Mesendoderm (in vitro differentiated cells): ENCODE results near the gene KIF23.
A peak's percentile ranks its signal among the peaks of the same experiment; 100 is the strongest.

Experiments used
- DNase-seq: peaks from one replicate; pipeline ENCODE4 v3.0.0; 2013
- H2AK5ac ChIP-seq: 2 replicates; pipeline ENCODE4 v1.6.1; 2013; ENCODE audit warnings: low read length, inconsistent platforms
- H2BK120ac ChIP-seq: 2 replicates; pipeline ENCODE4 v1.6.1; 2013; ENCODE audit warnings: low read depth, mild to moderate bottlenecking, low read length, moderate library complexity, mixed read lengths
- H2BK15ac ChIP-seq: replicated peaks from 2 replicates; pipeline ENCODE4 v1.6.1; 2013; ENCODE audit warnings: low read depth, mild to moderate bottlenecking, moderate library complexity
- H2BK5ac ChIP-seq: 2 replicates; pipeline ENCODE4 v1.6.1; 2013; ENCODE audit warnings: low read length, inconsistent platforms
- H3K18ac ChIP-seq: 2 replicates; pipeline ENCODE4 v1.6.1; 2013; ENCODE audit warnings: mild to moderate bottlenecking, low read length, mixed read lengths
- H3K23ac ChIP-seq: one replicate; pipeline ENCODE4 v1.6.1; 2013; ENCODE audit warnings: low read length
- H3K27ac ChIP-seq: 2 replicates; pipeline ENCODE4 v1.5.1; 2013; ENCODE audit warnings: low read depth, mild to moderate bottlenecking, inconsistent platforms, low read length, moderate library complexity
- H3K27me3 ChIP-seq: 2 replicates; pipeline ENCODE4 v1.6.1; 2013; ENCODE audit warnings: low read length, control low read depth, mild to moderate bottlenecking, inconsistent platforms; ENCODE audit not compliant: insufficient read depth, poor library complexity
- H3K36me3 ChIP-seq: 2 replicates; pipeline ENCODE4 v1.6.1; 2013; ENCODE audit warnings: low read length, inconsistent platforms; ENCODE audit not compliant: control insufficient read depth, insufficient read depth
- H3K4ac ChIP-seq: one replicate; pipeline ENCODE4 v1.6.1; 2013; ENCODE audit warnings: low read depth, mild to moderate bottlenecking, low read length, moderate library complexity
- H3K4me1 ChIP-seq: 2 replicates; pipeline ENCODE4 v1.6.1; 2013; ENCODE audit warnings: low read depth, low read length, inconsistent platforms; ENCODE audit not compliant: control insufficient read depth
- H3K4me2 ChIP-seq: 2 replicates; pipeline ENCODE4 v1.6.1; 2013; ENCODE audit warnings: low read length
- H3K4me3 ChIP-seq: 2 replicates; pipeline ENCODE4 v1.5.1; 2013; ENCODE audit warnings: mild to moderate bottlenecking, low read length
- H3K56ac ChIP-seq: one replicate; pipeline ENCODE4 v1.6.1; 2013; ENCODE audit warnings: low read length
- H3K79me1 ChIP-seq: 2 replicates; pipeline ENCODE4 v1.6.1; 2013; ENCODE audit warnings: low read length, inconsistent platforms
- H3K79me2 ChIP-seq: 2 replicates; pipeline ENCODE4 v1.6.1; 2013; ENCODE audit warnings: mild to moderate bottlenecking, low read length; ENCODE audit not compliant: control insufficient read depth, insufficient read depth
- H3K9ac ChIP-seq: 2 replicates; pipeline ENCODE4 v1.6.1; 2013; ENCODE audit warnings: low read length, inconsistent platforms
- H4K5ac ChIP-seq: one replicate; pipeline ENCODE4 v1.6.1; 2013; ENCODE audit warnings: low read length
- H4K8ac ChIP-seq: one replicate; pipeline ENCODE4 v1.6.1; 2013; ENCODE audit warnings: low read depth, mild to moderate bottlenecking, control low read depth, low read length, moderate library complexity
- WGBS: extraction: QIAGEN DNeasy Blood & Tissue Kit; methylation state at CpG from one replicate; pipeline ENCODE4 v1.1.7; 2013; ENCODE audit warnings: low lambda C conversion rate, missing lambda C conversion rate; ENCODE audit not compliant: insufficient coverage; ENCODE audit errors: extremely low coverage; 5-methylcytosine and 5-hydroxymethylcytosine counted together

The KIF23 gene

GRCh38 chr15:69405110-69405509 is 9.0 kb upstream of the KIF23 start:
- no peak overlapping the region for H2BK15ac ChIP-seq
- no peak overlapping the region for H3K9ac ChIP-seq
- WGBS = no CpG with 5 or more reads among the region's 3 CpGs
- H3K4me3 ChIP-seq = no peak overlapping the region
- H3K23ac ChIP-seq = no peak overlapping the region
- H3K56ac ChIP-seq = no peak overlapping the region
- no peaks in the 10 kb centered on the region for H3K27me3 ChIP-seq
- no peak overlapping the region for H3K27ac ChIP-seq
- H3K36me3 ChIP-seq = no peaks in the 10 kb centered on the region
- H4K5ac ChIP-seq = no peak overlapping the region
- no peak overlapping the region for H3K4me2 ChIP-seq
- no peak overlapping the region for H4K8ac ChIP-seq
- no peaks in the 10 kb centered on the region for H3K79me2 ChIP-seq
- H3K79me1 ChIP-seq = no peaks in the 10 kb centered on the region
- no peak overlapping the region for H3K18ac ChIP-seq
- H3K4me1 ChIP-seq = no peaks in the 10 kb centered on the region
- H2BK5ac ChIP-seq = no peak overlapping the region
- H2BK120ac ChIP-seq = no peak overlapping the region
- H3K4ac ChIP-seq = no peak overlapping the region
- no peak for DNase-seq
- H2AK5ac ChIP-seq = no peak overlapping the region

- Histone ChIP-seq H3K4me1 (no peaks in the 10 kb centered on the region), H3K36me3 (no peaks in the 10 kb centered on the region), H3K4ac (no peak overlapping the region), H3K27me3 (no peaks in the 10 kb centered on the region), H3K4me3 (no peak overlapping the region), H3K79me1 (no peaks in the 10 kb centered on the region), H3K18ac (no peak overlapping the region), H3K27ac (no peak overlapping the region), H2BK120ac (no peak overlapping the region), H2BK15ac (no peak overlapping the region), H4K8ac (no peak overlapping the region), H3K4me2 (no peak overlapping the region), H2AK5ac (no peak overlapping the region), H2BK5ac (no peak overlapping the region), H4K5ac (no peak overlapping the region), H3K79me2 (no peaks in the 10 kb centered on the region), H3K56ac (no peak overlapping the region), H3K23ac (no peak overlapping the region), H3K9ac (no peak overlapping the region)
- WGBS = no CpG with 5 or more reads among the region's 3 CpGs
- no peak for DNase-seq
These were observed 6.3 kb upstream of the KIF23 start for GRCh38 chr15:69407719-69408400.

- Histone ChIP-seq H4K8ac (no peak overlapping the region), H3K27ac (no peak overlapping the region), H2AK5ac (no peak overlapping the region), H3K4ac (no peak overlapping the region), H3K4me2 (no peak overlapping the region), H3K18ac (no peak overlapping the region), H3K36me3 (no peaks in the 10 kb centered on the region), H2BK5ac (no peak overlapping the region), H3K4me3 (no peak overlapping the region), H3K79me1 (no peaks in the 10 kb centered on the region), H3K79me2 (no peaks in the 10 kb centered on the region), H2BK15ac (no peak overlapping the region), H3K27me3 (no peaks in the 10 kb centered on the region), H2BK120ac (no peak overlapping the region), H3K56ac (no peak overlapping the region), H3K9ac (no peak overlapping the region), H3K23ac (no peak overlapping the region), H3K4me1 (no peaks in the 10 kb centered on the region), H4K5ac (no peak overlapping the region)
- no peak for DNase-seq
- WGBS = no CpG with 5 or more reads among the region's 3 CpGs
These were observed 5.3 kb upstream of the KIF23 start for GRCh38 chr15:69408841-69409240.

GRCh38 chr15:69410248-69410874 is 3.8 kb upstream of the KIF23 start:
- no peak overlapping the region for H3K27ac ChIP-seq
- H3K36me3 ChIP-seq = no peaks in the 10 kb centered on the region
- H3K4me3 ChIP-seq = no peak overlapping the region
- no peak overlapping the region for H3K9ac ChIP-seq
- WGBS = no CpG with 5 or more reads among the region's 9 CpGs
- no peak overlapping the region for H3K56ac ChIP-seq
- H3K4ac ChIP-seq = no peak overlapping the region
- H4K8ac ChIP-seq = no peak overlapping the region
- no peak overlapping the region for H4K5ac ChIP-seq
- H2BK15ac ChIP-seq = no peak overlapping the region
- peak; percentile 55 for DNase-seq
- no peak overlapping the region for H3K23ac ChIP-seq
- H2BK5ac ChIP-seq = no peak overlapping the region
- H2AK5ac ChIP-seq = no peak overlapping the region
- no peak overlapping the region for H3K4me2 ChIP-seq
- peaks cover 8% of the 10 kb centered on the region for H3K79me2 ChIP-seq
- no peak overlapping the region for H3K18ac ChIP-seq
- no peak overlapping the region for H2BK120ac ChIP-seq
- H3K27me3 ChIP-seq = no peaks in the 10 kb centered on the region
- H3K4me1 ChIP-seq = no peaks in the 10 kb centered on the region
- H3K79me1 ChIP-seq = no peaks in the 10 kb centered on the region

GRCh38 chr15:69412274-69412673 is 1.9 kb upstream of the KIF23 start:
- no peaks in the 10 kb centered on the region for H3K36me3 ChIP-seq
- no peak overlapping the region for H4K8ac ChIP-seq
- H3K18ac ChIP-seq = no peak overlapping the region
- no peak overlapping the region for H2BK5ac ChIP-seq
- DNase-seq = no peak
- H3K4ac ChIP-seq = no peak overlapping the region
- no peak overlapping the region for H3K9ac ChIP-seq
- H4K5ac ChIP-seq = no peak overlapping the region
- H3K4me3 ChIP-seq = no peak overlapping the region
- no peak overlapping the region for H3K56ac ChIP-seq
- H2AK5ac ChIP-seq = no peak overlapping the region
- H2BK15ac ChIP-seq = no peak overlapping the region
- H3K79me2 ChIP-seq = peaks cover 21% of the 10 kb centered on the region
- no peaks in the 10 kb centered on the region for H3K4me1 ChIP-seq
- H3K79me1 ChIP-seq = no peaks in the 10 kb centered on the region
- no peak overlapping the region for H3K4me2 ChIP-seq
- H3K23ac ChIP-seq = no peak overlapping the region
- H3K27me3 ChIP-seq = no peaks in the 10 kb centered on the region
- H3K27ac ChIP-seq = no peak overlapping the region
- no peak overlapping the region for H2BK120ac ChIP-seq

GRCh38 chr15:69412701-69413100 is 1.4 kb upstream of the KIF23 start:
- no peaks in the 10 kb centered on the region for H3K79me1 ChIP-seq
- H3K4me3 ChIP-seq = no peak overlapping the region
- no peaks in the 10 kb centered on the region for H3K27me3 ChIP-seq
- no peak overlapping the region for H4K5ac ChIP-seq
- H4K8ac ChIP-seq = no peak overlapping the region
- no peak overlapping the region for H3K4ac ChIP-seq
- H3K79me2 ChIP-seq = peaks cover 22% of the 10 kb centered on the region
- no peak overlapping the region for H3K9ac ChIP-seq
- no peak overlapping the region for H3K27ac ChIP-seq
- no peak overlapping the region for H2BK5ac ChIP-seq
- no peak overlapping the region for H3K4me2 ChIP-seq
- H2BK120ac ChIP-seq = no peak overlapping the region
- no peak for DNase-seq
- H2BK15ac ChIP-seq = no peak overlapping the region
- no peak overlapping the region for H3K56ac ChIP-seq
- no peak overlapping the region for H3K23ac ChIP-seq
- no peaks in the 10 kb centered on the region for H3K36me3 ChIP-seq
- no peak overlapping the region for H3K18ac ChIP-seq
- H3K4me1 ChIP-seq = no peaks in the 10 kb centered on the region
- H2AK5ac ChIP-seq = no peak overlapping the region
- WGBS = no CpG with 5 or more reads among the region's 1 CpG
